ENCODE results near the gene RNF17.

Gene RNF17

DNA sequence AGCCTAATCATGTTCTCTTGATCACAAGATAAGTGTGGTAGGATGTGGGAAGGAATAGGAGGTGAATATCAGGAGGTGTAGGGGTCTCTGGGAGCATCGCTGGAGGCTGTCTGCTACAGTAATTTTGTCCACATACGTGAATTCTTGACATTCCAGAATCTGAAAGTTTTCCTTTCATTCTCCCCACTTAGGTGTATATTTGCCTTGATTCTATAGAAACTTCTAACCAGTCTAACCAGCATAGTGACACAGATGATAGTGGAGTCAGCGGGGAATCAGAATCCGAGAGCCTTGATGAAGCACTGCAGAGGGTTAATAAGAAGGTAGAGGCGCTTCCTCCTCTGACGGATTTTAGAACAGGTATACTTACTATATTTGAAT is 106.4 kb downstream of the RNF17 start:
- no peaks in the 10 kb centered on the region for H3K4me1 ChIP-seq (ENCODE audit: control insufficient read depth, insufficient read depth, low read length)
- H3K36me3 ChIP-seq (ENCODE audit: control insufficient read depth, insufficient read depth, low read length): no peaks in the 10 kb centered on the region
- H3K9me3 ChIP-seq (ENCODE audit: control insufficient read depth, insufficient read depth, low read length): no peaks in the 10 kb centered on the region

DNA sequence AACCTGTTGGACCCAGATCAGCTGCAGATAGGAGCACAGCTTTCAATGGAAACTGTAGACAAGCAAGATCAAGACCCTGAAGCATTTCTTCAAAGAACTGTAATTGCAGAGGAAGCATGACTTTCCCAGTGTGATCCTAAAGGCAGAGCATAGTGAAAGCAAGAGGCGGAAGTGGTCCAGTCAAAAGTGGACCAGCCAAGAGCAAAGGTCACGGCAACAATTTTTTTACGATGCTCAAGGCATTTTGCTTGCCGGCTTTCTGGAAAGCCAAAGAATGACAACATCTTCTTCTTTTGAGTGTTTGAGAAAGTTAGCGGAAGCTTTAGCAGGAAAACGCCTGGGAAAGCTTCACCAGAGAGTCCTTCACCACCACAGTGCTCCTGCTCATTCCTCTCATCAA is 111.6 kb downstream of the RNF17 start:
- H3K27ac ChIP-seq (ENCODE audit: low read length): no peak overlapping the region
- H3K27me3 ChIP-seq (ENCODE audit: control insufficient read depth, insufficient read depth, low read length): no peaks in the 10 kb centered on the region
- DNase-seq (ENCODE audit: low read depth, low spot score): no peak
- WGBS (ENCODE audit: insufficient coverage, insufficient read length): no CpG with 5 or more reads among the region's 6 CpGs
- no peak overlapping the region for H3K4me3 ChIP-seq (ENCODE audit: low read length)
- H3K4me1 ChIP-seq (ENCODE audit: control insufficient read depth, insufficient read depth, low read length): no peaks in the 10 kb centered on the region
- H3K9me3 ChIP-seq (ENCODE audit: control insufficient read depth, insufficient read depth, low read length): no peaks in the 10 kb centered on the region
- no peaks in the 10 kb centered on the region for H3K36me3 ChIP-seq (ENCODE audit: control insufficient read depth, insufficient read depth, low read length)

More for the DNA sequence above, 106.4 kb downstream of the RNF17 start:
- no peaks in the 10 kb centered on the region for H3K27me3 ChIP-seq (ENCODE audit: control insufficient read depth, insufficient read depth, low read length)
- no peak for DNase-seq (ENCODE audit: low read depth, low spot score)
- no peak overlapping the region for H3K27ac ChIP-seq (ENCODE audit: low read length)
- no peak overlapping the region for H3K4me3 ChIP-seq (ENCODE audit: low read length)
- no CpG with 5 or more reads among the region's 6 CpGs for WGBS (ENCODE audit: insufficient coverage, insufficient read length)

DNA sequence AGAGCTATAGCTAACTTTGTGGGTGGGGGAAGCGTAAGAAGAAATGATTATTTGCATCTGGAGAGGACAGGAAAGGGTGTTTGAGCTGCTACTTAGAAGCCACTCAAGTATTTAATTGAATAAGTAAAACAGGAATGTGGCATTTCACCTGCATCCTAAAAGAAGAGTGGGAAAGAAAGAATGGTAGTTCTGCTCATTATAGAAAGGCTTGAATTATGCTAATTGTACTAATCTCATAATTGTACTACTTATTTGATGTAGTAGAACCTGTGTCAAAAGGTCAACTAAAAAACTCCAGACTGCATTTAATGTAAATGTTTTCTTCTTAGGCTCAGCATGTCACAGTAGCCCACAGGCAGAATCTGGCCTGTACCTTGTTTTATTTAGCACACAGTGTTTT is 113.6 kb downstream of the RNF17 start:
- H3K27ac ChIP-seq (ENCODE audit: low read length): no peak overlapping the region
- no peaks in the 10 kb centered on the region for H3K4me1 ChIP-seq (ENCODE audit: control insufficient read depth, insufficient read depth, low read length)
- DNase-seq (ENCODE audit: low read depth, low spot score): no peak
- no peaks in the 10 kb centered on the region for H3K9me3 ChIP-seq (ENCODE audit: control insufficient read depth, insufficient read depth, low read length)
- WGBS (ENCODE audit: insufficient coverage, insufficient read length): no CpG with 5 or more reads among the region's 1 CpG
- H3K27me3 ChIP-seq (ENCODE audit: control insufficient read depth, insufficient read depth, low read length): no peaks in the 10 kb centered on the region
- no peak overlapping the region for H3K4me3 ChIP-seq (ENCODE audit: low read length)
- no peaks in the 10 kb centered on the region for H3K36me3 ChIP-seq (ENCODE audit: control insufficient read depth, insufficient read depth, low read length)

DNA sequence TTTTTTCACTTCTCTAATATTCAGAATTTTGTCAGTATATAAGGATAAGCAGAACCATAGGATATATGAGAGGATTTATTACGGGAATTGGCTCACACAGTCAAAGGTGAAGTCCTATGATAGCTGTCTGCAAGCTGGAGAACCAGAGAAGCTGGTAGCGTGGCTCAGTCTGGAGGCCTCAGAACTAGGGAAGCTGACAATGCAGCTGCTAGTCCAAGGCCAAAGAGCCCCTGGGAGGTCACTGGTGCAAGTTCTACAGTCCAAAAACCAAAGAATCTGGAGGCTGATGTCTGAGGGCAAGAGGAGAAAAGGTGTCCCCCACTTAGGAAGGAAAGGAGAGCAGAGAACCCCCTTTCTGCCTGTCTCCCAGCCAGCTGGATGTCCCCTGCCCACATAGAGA is 114.4 kb downstream of the RNF17 start:
- H3K4me3 ChIP-seq (ENCODE audit: low read length): no peak overlapping the region
- no peaks in the 10 kb centered on the region for H3K27me3 ChIP-seq (ENCODE audit: control insufficient read depth, insufficient read depth, low read length)
- no CpG with 5 or more reads among the region's 2 CpGs for WGBS (ENCODE audit: insufficient coverage, insufficient read length)
- DNase-seq (ENCODE audit: low read depth, low spot score): no peak
- H3K9me3 ChIP-seq (ENCODE audit: control insufficient read depth, insufficient read depth, low read length): no peaks in the 10 kb centered on the region
- H3K4me1 ChIP-seq (ENCODE audit: control insufficient read depth, insufficient read depth, low read length): no peaks in the 10 kb centered on the region
- no peak overlapping the region for H3K27ac ChIP-seq (ENCODE audit: low read length)
- no peaks in the 10 kb centered on the region for H3K36me3 ChIP-seq (ENCODE audit: control insufficient read depth, insufficient read depth, low read length)

DNA sequence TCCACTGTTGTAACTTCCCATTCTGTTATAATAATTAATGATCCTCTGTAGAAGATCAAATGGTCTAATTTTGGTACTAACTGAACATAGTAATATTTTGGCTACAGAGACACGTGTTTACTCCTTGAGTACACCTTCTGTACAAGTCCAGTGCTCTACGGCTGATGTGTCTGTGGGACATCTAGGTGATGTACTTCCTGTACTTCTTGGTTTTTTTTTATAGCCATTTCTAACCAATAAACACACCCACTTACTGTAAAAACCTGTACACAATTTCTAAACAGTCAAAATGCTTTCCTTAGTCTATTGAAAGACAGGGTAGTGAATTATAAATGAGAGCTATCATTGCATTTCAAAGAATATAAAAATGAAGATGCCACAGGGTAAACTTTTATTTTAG is 118.7 kb downstream of the RNF17 start:
- H3K4me1 ChIP-seq (ENCODE audit: control insufficient read depth, insufficient read depth, low read length): no peaks in the 10 kb centered on the region
- no CpG with 5 or more reads among the region's 2 CpGs for WGBS (ENCODE audit: insufficient coverage, insufficient read length)
- H3K27ac ChIP-seq (ENCODE audit: low read length): no peak overlapping the region
- H3K4me3 ChIP-seq (ENCODE audit: low read length): no peak overlapping the region
- H3K27me3 ChIP-seq (ENCODE audit: control insufficient read depth, insufficient read depth, low read length): no peaks in the 10 kb centered on the region
- DNase-seq (ENCODE audit: low read depth, low spot score): no peak
- H3K9me3 ChIP-seq (ENCODE audit: control insufficient read depth, insufficient read depth, low read length): no peaks in the 10 kb centered on the region
- peaks cover 8% of the 10 kb centered on the region; the same call in 1 of the 2 replicates for H3K36me3 ChIP-seq (ENCODE audit: control insufficient read depth, insufficient read depth, low read length)

DNA sequence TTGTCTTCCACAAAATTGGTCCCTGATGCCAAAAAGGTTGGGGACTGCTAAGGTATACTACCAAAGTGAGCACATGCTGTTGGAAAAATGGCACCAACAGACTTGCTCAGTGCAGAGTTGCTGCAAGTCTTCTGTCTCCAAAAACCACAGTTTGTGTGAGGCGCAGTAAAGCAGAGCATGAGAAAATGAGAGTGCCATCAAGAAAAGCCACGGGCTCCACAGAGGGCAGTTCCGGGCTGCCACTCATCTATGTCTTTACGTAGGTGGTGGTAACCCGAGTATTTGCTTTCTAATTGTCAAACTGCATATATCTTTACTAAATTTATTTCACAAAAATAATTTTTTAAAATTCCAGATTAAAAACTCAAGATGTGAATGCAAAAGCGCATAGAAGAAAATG is 123.8 kb downstream of the RNF17 start:
- no peaks in the 10 kb centered on the region for H3K4me1 ChIP-seq (ENCODE audit: control insufficient read depth, insufficient read depth, low read length)
- no CpG with 5 or more reads among the region's 6 CpGs for WGBS (ENCODE audit: insufficient coverage, insufficient read length)
- H3K36me3 ChIP-seq (ENCODE audit: control insufficient read depth, insufficient read depth, low read length): peaks cover 13% of the 10 kb centered on the region; the same call in 1 of the 2 replicates

DNA sequence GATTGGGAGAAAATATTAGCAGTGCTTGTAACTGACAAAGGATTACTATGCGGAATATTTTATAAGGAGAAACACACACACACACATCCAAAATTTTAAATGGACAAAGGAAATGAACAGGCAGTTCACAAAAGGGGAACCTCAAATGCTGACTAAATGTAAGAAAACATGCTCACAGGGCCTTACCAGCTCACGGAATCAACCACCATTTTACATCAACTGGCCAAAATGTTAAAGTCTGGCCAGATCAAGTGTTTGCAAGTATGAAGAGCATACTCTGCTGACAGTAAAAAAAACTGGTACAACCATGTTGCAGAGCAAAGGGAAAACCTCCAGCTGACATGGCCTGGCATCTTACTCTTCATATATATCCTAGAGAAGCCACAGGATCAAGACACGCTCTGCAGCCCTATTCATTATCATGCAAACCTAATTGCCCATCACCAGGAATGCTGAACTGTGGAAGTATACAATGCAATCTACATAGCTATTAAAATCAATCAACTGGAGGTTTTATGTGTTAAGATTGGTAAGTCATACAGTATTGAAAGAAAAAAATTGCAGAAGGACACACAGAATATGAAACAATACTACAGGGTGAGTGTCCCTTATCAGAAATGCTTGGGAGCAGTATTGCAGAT is 124.4 kb downstream of the RNF17 start:
- no peaks in the 10 kb centered on the region for H3K27me3 ChIP-seq (ENCODE audit: control insufficient read depth, insufficient read depth, low read length)
- H3K27ac ChIP-seq (ENCODE audit: low read length): no peak overlapping the region
- H3K9me3 ChIP-seq (ENCODE audit: control insufficient read depth, insufficient read depth, low read length): no peaks in the 10 kb centered on the region
- WGBS (ENCODE audit: insufficient coverage, insufficient read length): no CpG with 5 or more reads among the region's 3 CpGs
- DNase-seq (ENCODE audit: low read depth, low spot score): no peak
- no peaks in the 10 kb centered on the region for H3K4me1 ChIP-seq (ENCODE audit: control insufficient read depth, insufficient read depth, low read length)
- H3K4me3 ChIP-seq (ENCODE audit: low read length): no peak overlapping the region
- H3K36me3 ChIP-seq (ENCODE audit: control insufficient read depth, insufficient read depth, low read length): peaks cover 13% of the 10 kb centered on the region; the same call in 1 of the 2 replicates

More for the DNA sequence above, 123.8 kb downstream of the RNF17 start:
- DNase-seq (ENCODE audit: low read depth, low spot score): no peak
- Histone ChIP-seq H3K27me3 (ENCODE audit: control insufficient read depth, insufficient read depth, low read length) (no peaks in the 10 kb centered on the region), H3K9me3 (ENCODE audit: control insufficient read depth, insufficient read depth, low read length) (no peaks in the 10 kb centered on the region), H3K4me3 (ENCODE audit: low read length) (no peak overlapping the region), H3K27ac (ENCODE audit: low read length) (no peak overlapping the region)

DNA sequence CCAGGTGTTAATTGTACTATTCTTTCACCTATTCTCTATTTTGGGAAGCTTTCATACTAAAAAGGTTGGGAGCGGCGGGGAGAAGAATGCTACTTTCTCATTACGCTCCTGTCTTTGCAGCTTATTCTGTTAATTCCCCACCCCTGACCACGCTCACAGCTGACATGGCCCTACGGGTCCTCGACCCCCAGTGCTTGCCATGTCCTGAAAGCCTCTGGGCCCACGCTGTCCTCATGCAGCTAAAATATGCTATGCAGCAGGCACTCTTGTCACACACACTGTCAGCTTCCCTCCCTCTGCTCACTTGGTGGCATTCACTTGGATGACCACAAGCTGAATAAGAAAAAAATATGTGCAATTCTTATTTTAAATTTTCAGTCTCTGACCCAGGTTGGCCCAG is 126.3 kb downstream of the RNF17 start:
- no peak for DNase-seq (ENCODE audit: low read depth, low spot score)
- no peaks in the 10 kb centered on the region for H3K4me1 ChIP-seq (ENCODE audit: control insufficient read depth, insufficient read depth, low read length)
- no peaks in the 10 kb centered on the region for H3K9me3 ChIP-seq (ENCODE audit: control insufficient read depth, insufficient read depth, low read length)
- no CpG with 5 or more reads among the region's 7 CpGs for WGBS (ENCODE audit: insufficient coverage, insufficient read length)
- H3K27ac ChIP-seq (ENCODE audit: low read length): no peak overlapping the region
- no peak overlapping the region for H3K4me3 ChIP-seq (ENCODE audit: low read length)
- peaks cover 8% of the 10 kb centered on the region for H3K36me3 ChIP-seq (ENCODE audit: control insufficient read depth, insufficient read depth, low read length)
- no peaks in the 10 kb centered on the region for H3K27me3 ChIP-seq (ENCODE audit: control insufficient read depth, insufficient read depth, low read length)

DNA sequence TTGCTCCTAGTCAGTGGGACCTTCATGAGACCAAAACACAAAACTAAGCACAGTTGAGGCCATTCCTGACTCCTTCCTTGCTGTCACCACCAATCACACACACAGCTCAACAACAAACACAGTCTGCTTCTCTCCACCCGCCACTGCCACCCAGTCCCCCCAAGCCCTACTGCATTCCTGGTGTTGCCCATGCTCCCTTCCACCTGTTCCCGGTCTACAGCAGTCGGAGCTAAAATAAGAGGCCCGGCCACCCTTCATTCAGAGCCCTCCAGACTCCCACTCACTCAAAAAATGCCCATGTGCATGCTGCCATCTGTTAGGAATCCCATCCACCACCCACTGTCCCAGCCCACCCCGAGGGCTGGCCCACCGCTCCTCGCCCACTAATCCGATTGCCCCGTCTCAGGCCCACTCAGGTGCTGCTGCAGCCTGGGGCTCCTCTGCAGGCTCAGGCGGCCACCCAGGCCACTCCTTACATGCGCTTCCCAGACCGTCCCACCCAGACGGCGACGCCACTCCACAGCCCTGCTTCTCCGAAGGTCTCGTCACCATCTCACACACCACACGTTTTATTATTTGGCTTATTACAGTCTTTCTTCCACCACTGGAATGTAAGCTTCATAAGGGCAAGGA is 127.6 kb downstream of the RNF17 start:
- Histone ChIP-seq H3K36me3 (ENCODE audit: control insufficient read depth, insufficient read depth, low read length) (peaks cover 8% of the 10 kb centered on the region), H3K4me1 (ENCODE audit: control insufficient read depth, insufficient read depth, low read length) (no peaks in the 10 kb centered on the region), H3K9me3 (ENCODE audit: control insufficient read depth, insufficient read depth, low read length) (no peaks in the 10 kb centered on the region), H3K27ac (ENCODE audit: low read length) (no peak overlapping the region), H3K4me3 (ENCODE audit: low read length) (no peak overlapping the region), H3K27me3 (ENCODE audit: control insufficient read depth, insufficient read depth, low read length) (no peaks in the 10 kb centered on the region)
- no peak for DNase-seq (ENCODE audit: low read depth, low spot score)
- WGBS (ENCODE audit: insufficient coverage, insufficient read length): no CpG with 5 or more reads among the region's 18 CpGs

DNA sequence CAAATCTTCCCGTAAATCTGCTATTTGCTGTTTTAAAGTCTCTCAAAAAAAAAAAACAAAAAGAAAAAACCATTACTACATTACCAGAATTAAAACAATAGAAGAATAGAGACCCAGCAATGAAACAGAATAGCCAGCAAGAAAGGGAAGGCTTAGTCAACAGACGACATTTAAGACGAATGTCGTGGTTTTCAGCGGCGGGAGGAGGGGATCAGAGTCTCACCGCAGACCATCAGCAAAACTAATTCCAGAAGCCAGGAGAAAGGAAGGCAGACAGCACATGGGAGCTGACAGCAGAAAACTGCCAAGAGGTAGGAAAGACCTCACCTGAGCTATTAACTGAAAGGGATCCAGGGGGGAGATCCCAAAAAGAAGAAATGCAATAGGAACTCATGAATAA is 128.9 kb downstream of the RNF17 start:
- Histone ChIP-seq H3K4me3 (ENCODE audit: low read length) (no peak overlapping the region), H3K4me1 (ENCODE audit: control insufficient read depth, insufficient read depth, low read length) (no peaks in the 10 kb centered on the region), H3K9me3 (ENCODE audit: control insufficient read depth, insufficient read depth, low read length) (no peaks in the 10 kb centered on the region), H3K27me3 (ENCODE audit: control insufficient read depth, insufficient read depth, low read length) (no peaks in the 10 kb centered on the region), H3K36me3 (ENCODE audit: control insufficient read depth, insufficient read depth, low read length) (peaks cover 10% of the 10 kb centered on the region), H3K27ac (ENCODE audit: low read length) (no peak overlapping the region)
- DNase-seq (ENCODE audit: low read depth, low spot score): no peak
- no CpG with 5 or more reads among the region's 7 CpGs for WGBS (ENCODE audit: insufficient coverage, insufficient read length)

DNA sequence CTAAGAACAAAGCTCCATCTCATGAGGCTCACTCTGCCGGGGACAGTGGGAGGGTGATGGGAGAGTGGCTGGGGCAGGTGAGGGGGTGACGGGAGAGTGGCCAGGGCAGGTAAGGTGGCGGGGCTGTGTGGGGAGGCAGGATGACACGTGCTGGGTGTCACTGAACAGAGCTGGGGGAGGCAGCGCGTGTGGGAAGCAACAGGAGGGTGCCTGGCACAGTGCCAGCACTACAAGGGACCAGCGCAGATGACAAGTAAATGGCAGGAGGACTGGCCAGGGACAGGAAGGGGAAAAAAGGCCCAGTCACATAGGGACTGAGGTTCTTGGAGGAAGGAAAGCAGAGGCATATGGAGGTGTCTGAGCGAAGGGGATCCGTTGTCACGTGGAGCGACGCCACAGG is 129.9 kb downstream of the RNF17 start:
- Histone ChIP-seq H3K27me3 (ENCODE audit: control insufficient read depth, insufficient read depth, low read length) (no peaks in the 10 kb centered on the region), H3K27ac (ENCODE audit: low read length) (no peak overlapping the region), H3K36me3 (ENCODE audit: control insufficient read depth, insufficient read depth, low read length) (peaks cover 10% of the 10 kb centered on the region), H3K9me3 (ENCODE audit: control insufficient read depth, insufficient read depth, low read length) (no peaks in the 10 kb centered on the region), H3K4me1 (ENCODE audit: control insufficient read depth, insufficient read depth, low read length) (no peaks in the 10 kb centered on the region), H3K4me3 (ENCODE audit: low read length) (no peak overlapping the region)
- DNase-seq (ENCODE audit: low read depth, low spot score): no peak
- WGBS (ENCODE audit: insufficient coverage, insufficient read length): no CpG with 5 or more reads among the region's 12 CpGs

Measured in iPS DF 6.9 (cell line).